ENCODE data around the gene NCAPD3. TPM values are rescaled to one million over a fixed set of nuclear protein-coding genes. Genes with fewer than 3 reads are reported as not detected.

The NCAPD3 gene
- total RNA-seq, 1 experiment from 2014 or later = 63.0 TPM

DNA sequence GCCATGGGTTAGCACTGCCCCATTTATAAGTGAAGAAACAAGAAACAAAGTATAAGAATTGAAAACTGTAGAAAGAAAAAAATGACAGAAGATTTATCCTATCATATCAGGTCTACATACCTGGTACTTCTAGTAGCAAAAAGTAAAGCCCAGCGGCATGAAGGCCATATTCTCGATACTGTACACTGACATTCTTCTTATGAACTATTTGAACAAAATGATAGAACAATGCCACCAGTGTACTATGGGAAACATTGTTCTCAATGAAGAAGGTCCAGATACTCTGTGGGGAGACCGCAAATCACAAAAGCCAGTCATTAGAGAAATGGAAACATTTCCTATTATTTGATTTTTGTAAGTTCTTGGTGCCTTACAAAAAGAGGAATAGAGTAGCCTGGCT lies 7.0 kb downstream of the NCAPD3 start (continued):
- TF ChIP-seq, protein P1, sequence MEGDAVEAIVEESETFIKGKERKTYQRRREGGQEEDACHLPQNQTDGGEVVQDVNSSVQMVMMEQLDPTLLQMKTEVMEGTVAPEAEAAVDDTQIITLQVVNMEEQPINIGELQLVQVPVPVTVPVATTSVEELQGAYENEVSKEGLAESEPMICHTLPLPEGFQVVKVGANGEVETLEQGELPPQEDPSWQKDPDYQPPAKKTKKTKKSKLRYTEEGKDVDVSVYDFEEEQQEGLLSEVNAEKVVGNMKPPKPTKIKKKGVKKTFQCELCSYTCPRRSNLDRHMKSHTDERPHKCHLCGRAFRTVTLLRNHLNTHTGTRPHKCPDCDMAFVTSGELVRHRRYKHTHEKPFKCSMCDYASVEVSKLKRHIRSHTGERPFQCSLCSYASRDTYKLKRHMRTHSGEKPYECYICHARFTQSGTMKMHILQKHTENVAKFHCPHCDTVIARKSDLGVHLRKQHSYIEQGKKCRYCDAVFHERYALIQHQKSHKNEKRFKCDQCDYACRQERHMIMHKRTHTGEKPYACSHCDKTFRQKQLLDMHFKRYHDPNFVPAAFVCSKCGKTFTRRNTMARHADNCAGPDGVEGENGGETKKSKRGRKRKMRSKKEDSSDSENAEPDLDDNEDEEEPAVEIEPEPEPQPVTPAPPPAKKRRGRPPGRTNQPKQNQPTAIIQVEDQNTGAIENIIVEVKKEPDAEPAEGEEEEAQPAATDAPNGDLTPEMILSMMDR (IDR thresholded peaks at IDR 0.05) = no peak
- TF ChIP-seq ESRRA (CRISPR knock-in tag; IDR thresholded peaks at IDR 0.05; ENCODE audit: borderline replicate concordance) = no peak
- TF ChIP-seq, protein P2, sequence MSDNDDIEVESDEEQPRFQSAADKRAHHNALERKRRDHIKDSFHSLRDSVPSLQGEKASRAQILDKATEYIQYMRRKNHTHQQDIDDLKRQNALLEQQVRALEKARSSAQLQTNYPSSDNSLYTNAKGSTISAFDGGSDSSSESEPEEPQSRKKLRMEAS (CRISPR knock-in tag; IDR thresholded peaks at IDR 0.05) = no peak
- TF ChIP-seq MXD4 (CRISPR knock-in tag; IDR thresholded peaks at IDR 0.05; ENCODE audit: borderline replicate concordance) = no peak
- no peak for TF ChIP-seq NFATC4 (CRISPR knock-in tag; IDR thresholded peaks at IDR 0.05)

DNA sequence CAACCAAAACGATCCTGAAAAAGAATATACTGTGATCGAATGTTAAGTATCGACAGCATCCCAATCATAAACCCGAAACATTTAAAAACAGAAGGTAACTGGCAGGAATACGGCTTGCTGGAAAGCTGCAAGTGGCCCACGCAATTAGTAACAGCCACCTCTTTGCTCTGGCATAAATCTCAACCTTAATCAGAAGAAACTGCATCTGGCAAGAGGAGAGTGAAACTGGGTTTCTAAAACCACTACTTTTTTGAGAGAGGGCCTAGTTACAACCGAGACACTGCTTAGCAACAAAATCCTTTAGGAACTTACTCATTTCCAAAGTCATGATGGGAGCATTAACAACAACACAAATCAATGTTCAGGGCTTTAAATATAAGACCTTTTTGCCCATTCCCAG lies 7.9 kb downstream of the NCAPD3 start:
- H3K4me3 Mint-ChIP-seq = no peak overlapping the region
- H3K27me3 Mint-ChIP-seq (ENCODE audit: low read depth) = no peaks in the 10 kb centered on the region
- CTCF ChIA-PET = no interaction called here
- H3K4me1 Mint-ChIP-seq = no peaks in the 10 kb centered on the region
- no peak overlapping the region for H3K27ac Mint-ChIP-seq
- peaks cover 37% of the 10 kb centered on the region for H3K36me3 Mint-ChIP-seq
- H3K9me3 Mint-ChIP-seq = no peaks in the 10 kb centered on the region
- POLR2A ChIA-PET = interaction anchor here (0.8 kb wide), 1 partner anchor 735 kb away, joined by 4 read pairs; no protein-coding TSS in a partner anchor
- DNase-seq (ENCODE audit: low spot score) (no peak), ATAC-seq (no peak)
- TF ChIP-seq, protein P3, sequence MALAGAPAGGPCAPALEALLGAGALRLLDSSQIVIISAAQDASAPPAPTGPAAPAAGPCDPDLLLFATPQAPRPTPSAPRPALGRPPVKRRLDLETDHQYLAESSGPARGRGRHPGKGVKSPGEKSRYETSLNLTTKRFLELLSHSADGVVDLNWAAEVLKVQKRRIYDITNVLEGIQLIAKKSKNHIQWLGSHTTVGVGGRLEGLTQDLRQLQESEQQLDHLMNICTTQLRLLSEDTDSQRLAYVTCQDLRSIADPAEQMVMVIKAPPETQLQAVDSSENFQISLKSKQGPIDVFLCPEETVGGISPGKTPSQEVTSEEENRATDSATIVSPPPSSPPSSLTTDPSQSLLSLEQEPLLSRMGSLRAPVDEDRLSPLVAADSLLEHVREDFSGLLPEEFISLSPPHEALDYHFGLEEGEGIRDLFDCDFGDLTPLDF (CRISPR knock-in tag; IDR thresholded peaks at IDR 0.05) = no peak
- no peak for TF ChIP-seq JAZF1 (CRISPR knock-in tag; IDR thresholded peaks at IDR 0.05)
- TF ChIP-seq ESRRA (CRISPR knock-in tag; IDR thresholded peaks at IDR 0.05; ENCODE audit: borderline replicate concordance) = no peak
- no peak for TF ChIP-seq ZNF121 (CRISPR knock-in tag; IDR thresholded peaks at IDR 0.05)
- TF ChIP-seq CREB1 (CRISPR knock-in tag; IDR thresholded peaks at IDR 0.05) = no peak
- no peak for TF ChIP-seq TEAD4 (CRISPR knock-in tag; IDR thresholded peaks at IDR 0.05)
- no peak for TF ChIP-seq ZNF671 (CRISPR knock-in tag; IDR thresholded peaks at IDR 0.05)
- TF ChIP-seq ELF4 (CRISPR knock-in tag; IDR thresholded peaks at IDR 0.05; ENCODE audit: low read depth) = no peak

DNA sequence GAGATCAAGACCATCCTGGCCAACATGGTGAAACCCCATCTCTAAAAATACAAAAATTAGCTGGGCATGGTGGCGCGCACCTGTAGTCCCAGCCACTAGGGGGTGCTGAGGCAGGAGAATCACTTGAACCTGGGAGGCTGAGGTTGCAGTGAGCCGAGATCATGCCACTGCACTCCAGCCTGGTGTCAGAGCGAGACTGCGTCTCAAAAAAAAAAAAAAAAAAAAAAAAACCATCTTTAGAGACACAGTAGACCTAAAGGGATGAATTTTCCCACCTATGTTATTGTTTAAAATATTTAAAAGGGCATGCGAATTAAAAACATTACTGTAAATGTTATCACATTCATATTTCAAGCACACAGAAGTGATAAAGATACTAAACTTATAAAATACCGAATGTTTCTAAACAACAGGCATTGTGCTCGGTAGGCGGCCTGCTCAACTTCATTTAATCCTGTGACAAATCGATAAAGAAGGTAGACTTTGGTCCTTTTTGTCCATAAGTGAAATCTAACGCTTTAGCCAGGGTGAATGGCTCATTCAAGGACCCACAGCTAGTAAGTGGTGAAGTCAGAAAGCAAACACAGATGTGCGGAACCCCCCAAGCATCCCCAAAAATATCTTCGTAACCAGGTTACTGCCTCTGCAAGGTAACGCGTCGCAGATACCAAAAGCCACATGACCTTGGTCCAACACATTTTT lies 16.1 kb downstream of the NCAPD3 start:
- H3K4me1 Mint-ChIP-seq = no peaks in the 10 kb centered on the region
- TF ChIP-seq RORB (CRISPR knock-in tag; IDR thresholded peaks at IDR 0.05) (no peak), TEAD4 (CRISPR knock-in tag; IDR thresholded peaks at IDR 0.05) (no peak)
- TF ChIP-seq, protein P1 (IDR thresholded peaks at IDR 0.05) = peak; percentile 72
- ATAC-seq = no peak
- H3K36me3 Mint-ChIP-seq = peaks cover 67% of the 10 kb centered on the region
- CTCF ChIA-PET = interaction anchor here (0.6 to 2.9 kb wide), 15 partner anchors 9 to 1051 kb away, joined by 3 to 14 read pairs (median 3); partner anchors contain the start of genes NCAPD3 and VPS26B
- DNase-seq (ENCODE audit: low spot score) = peak; percentile 65
- no peaks in the 10 kb centered on the region for H3K9me3 Mint-ChIP-seq
- H3K4me3 Mint-ChIP-seq = no peak overlapping the region
- POLR2A ChIA-PET = no interaction called here
- no peaks in the 10 kb centered on the region for H3K27me3 Mint-ChIP-seq (ENCODE audit: low read depth)
- no peak overlapping the region for H3K27ac Mint-ChIP-seq

DNA sequence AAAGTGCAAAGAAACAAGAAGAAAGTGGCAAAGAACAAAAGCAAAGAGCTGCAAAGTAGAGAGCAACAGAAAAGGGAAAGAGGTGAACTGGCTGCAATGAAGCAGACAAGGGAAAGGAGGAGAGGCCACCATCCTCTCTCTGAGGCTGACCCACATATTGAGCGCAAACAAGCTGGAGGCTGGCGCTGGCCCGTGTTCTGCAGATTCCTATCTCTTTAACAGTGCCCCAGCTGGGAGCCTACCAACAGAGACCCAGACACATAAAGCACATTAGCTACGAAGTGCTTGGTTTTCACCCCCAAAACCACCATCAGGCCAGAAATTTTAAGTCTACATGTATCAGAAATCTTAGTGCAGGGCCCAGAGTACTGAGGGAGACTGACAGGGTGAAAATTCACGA lies 17.6 kb downstream of the NCAPD3 start:
- ATAC-seq = no peak
- Mint-ChIP-seq H3K4me3 (no peak overlapping the region), H3K4me1 (no peaks in the 10 kb centered on the region), H3K9me3 (no peaks in the 10 kb centered on the region), H3K27ac (no peak overlapping the region), H3K27me3 (ENCODE audit: low read depth) (no peaks in the 10 kb centered on the region), H3K36me3 (peaks cover 73% of the 10 kb centered on the region)
- DNase-seq (ENCODE audit: low spot score) = no peak
- ChIA-PET CTCF (interaction anchor here (2.9 kb wide), 1 partner anchor 18 kb away, joined by 14 read pairs; the partner anchor contains the start of genes NCAPD3 and VPS26B), POLR2A (no interaction called here)
- TF ChIP-seq, protein P3 (CRISPR knock-in tag; IDR thresholded peaks at IDR 0.05) = no peak
- TF ChIP-seq, protein P4, sequence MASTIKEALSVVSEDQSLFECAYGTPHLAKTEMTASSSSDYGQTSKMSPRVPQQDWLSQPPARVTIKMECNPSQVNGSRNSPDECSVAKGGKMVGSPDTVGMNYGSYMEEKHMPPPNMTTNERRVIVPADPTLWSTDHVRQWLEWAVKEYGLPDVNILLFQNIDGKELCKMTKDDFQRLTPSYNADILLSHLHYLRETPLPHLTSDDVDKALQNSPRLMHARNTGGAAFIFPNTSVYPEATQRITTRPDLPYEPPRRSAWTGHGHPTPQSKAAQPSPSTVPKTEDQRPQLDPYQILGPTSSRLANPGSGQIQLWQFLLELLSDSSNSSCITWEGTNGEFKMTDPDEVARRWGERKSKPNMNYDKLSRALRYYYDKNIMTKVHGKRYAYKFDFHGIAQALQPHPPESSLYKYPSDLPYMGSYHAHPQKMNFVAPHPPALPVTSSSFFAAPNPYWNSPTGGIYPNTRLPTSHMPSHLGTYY (CRISPR knock-in tag; IDR thresholded peaks at IDR 0.05) = no peak
- TF ChIP-seq GTF2I (CRISPR knock-in tag; conservative IDR thresholded peaks at IDR 0.05) (no peak), ZNF671 (CRISPR knock-in tag; IDR thresholded peaks at IDR 0.05) (no peak), JAZF1 (CRISPR knock-in tag; IDR thresholded peaks at IDR 0.05) (no peak)
- TF ChIP-seq, protein P5, sequence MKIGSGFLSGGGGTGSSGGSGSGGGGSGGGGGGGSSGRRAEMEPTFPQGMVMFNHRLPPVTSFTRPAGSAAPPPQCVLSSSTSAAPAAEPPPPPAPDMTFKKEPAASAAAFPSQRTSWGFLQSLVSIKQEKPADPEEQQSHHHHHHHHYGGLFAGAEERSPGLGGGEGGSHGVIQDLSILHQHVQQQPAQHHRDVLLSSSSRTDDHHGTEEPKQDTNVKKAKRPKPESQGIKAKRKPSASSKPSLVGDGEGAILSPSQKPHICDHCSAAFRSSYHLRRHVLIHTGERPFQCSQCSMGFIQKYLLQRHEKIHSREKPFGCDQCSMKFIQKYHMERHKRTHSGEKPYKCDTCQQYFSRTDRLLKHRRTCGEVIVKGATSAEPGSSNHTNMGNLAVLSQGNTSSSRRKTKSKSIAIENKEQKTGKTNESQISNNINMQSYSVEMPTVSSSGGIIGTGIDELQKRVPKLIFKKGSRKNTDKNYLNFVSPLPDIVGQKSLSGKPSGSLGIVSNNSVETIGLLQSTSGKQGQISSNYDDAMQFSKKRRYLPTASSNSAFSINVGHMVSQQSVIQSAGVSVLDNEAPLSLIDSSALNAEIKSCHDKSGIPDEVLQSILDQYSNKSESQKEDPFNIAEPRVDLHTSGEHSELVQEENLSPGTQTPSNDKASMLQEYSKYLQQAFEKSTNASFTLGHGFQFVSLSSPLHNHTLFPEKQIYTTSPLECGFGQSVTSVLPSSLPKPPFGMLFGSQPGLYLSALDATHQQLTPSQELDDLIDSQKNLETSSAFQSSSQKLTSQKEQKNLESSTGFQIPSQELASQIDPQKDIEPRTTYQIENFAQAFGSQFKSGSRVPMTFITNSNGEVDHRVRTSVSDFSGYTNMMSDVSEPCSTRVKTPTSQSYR (CRISPR knock-in tag; IDR thresholded peaks at IDR 0.05) = no peak
